GM19438 (cell line): ENCODE results near the gene KIF16B.

ENCODE experiments used
- ATAC-seq: cut with Tn5 transposase; IDR thresholded peaks from one replicate; pipeline ENCODE4 v1.9.1; 2021; ENCODE audit warnings: low read depth; ENCODE audit not compliant: unreplicated experiment

KIF16B gene

DNA sequence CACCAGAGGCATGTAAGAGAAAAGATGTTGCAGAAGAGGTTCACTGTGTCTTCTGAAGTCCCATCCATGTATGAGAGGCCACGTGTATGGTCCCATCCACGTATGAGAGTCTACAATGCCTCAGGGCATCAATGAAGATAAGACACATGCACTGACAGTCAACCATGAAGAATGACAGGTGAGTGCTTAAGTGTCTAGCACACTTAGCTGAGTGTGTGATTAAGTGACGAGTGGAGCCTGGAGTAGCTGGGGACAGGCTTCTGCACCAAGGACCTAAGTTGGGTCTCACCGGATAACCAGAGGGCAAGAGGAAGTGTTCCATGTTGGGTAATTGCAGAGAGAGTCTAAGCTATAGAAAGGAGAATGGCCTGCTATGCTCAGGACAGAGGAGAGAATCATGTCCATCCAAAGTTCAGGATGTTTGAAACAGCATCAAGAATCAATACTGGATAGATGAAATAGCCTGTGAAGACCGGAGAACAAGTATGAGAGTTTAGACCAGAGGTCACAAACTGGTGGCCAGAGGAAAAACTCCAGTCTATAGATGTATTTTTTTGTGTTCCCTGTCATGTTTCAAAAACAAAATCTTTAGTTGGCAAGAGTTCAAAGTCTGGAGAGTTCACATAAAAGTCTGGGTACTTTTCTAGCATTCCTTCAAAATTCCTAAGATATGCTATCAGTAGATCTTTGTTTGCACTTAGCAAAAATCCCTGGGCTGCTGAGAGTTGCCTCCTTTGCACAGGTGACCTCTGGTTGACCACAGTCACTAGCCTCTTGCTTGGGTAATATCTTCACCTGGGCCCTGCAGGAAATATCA lies 165.8 kb downstream of the KIF16B start:
- no peak for ATAC-seq

DNA sequence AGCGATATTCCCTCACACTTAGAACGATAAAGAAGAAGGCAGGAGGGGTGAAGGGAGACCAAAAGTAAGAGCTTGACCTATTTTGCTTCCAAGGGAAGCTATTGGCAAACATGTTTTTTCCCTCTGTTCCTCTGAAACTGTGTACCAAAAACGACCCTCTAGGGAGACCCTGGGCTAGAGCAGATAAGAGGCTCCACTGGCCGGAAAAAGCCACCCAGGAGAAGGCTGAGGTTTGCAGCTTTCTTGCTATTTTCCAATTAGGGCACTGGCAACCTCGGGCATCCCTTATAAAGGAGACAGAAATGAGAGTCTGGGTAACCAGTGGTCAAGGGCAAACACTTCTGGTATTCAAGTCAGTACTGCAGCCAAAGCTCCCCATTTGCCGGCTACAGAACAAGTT lies 168.0 kb downstream of the KIF16B start:
- ATAC-seq = no peak

GRCh38 chr20:16404640-16405039 lies 168.6 kb downstream of the KIF16B start:
- ATAC-seq = no peak

- no peak for ATAC-seq
These were observed 169.1 kb downstream of the KIF16B start for GRCh38 chr20:16404171-16404570.

GRCh38 chr20:16400234-16400633 lies 173.0 kb downstream of the KIF16B start:
- ATAC-seq = no peak

GRCh38 chr20:16399801-16400200 lies 173.4 kb downstream of the KIF16B start:
- no peak for ATAC-seq

GRCh38 chr20:16397086-16397485 lies 176.2 kb downstream of the KIF16B start:
- ATAC-seq = no peak

GRCh38 chr20:16395366-16395765 lies 177.9 kb downstream of the KIF16B start:
- no peak for ATAC-seq

- no peak for ATAC-seq
These were observed 178.5 kb downstream of the KIF16B start for GRCh38 chr20:16394784-16395183.

DNA sequence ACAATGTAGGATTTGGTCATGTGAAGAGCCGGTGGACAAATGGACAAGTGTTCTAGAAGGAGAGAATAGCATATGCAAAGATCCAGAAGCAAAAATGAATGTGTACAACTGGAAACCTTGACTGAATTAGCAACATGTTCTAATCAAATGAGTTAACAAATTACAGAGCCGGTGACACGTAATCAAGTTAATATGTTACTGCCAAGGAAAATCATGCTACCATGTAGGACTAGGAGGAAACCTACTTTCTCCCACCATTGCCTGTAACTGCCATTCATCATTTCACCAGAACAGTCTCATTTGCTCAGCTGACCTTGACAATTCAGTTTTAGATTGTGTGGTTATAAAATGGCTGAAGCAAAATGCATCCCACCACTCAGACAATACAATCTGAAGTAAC lies 179.4 kb downstream of the KIF16B start:
- ATAC-seq = no peak

DNA sequence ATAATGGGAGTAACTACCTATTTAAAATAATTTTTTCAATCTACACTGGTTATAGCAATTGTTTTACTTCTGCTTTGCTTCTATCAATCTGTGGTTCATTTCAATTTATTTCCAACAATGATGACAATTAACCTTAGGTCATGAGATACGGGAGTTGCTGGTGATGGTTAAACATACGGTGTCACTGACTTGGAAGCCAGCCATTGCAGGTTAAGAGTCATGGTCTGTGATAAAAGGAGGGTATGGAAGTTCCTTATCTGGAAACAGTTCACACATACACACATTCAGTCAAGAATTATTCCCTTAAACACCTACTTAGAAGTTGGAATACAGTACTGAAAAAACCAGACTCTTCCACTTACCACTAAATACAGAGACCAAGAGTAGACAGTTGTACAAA lies 180.0 kb downstream of the KIF16B start:
- no peak for ATAC-seq

DNA sequence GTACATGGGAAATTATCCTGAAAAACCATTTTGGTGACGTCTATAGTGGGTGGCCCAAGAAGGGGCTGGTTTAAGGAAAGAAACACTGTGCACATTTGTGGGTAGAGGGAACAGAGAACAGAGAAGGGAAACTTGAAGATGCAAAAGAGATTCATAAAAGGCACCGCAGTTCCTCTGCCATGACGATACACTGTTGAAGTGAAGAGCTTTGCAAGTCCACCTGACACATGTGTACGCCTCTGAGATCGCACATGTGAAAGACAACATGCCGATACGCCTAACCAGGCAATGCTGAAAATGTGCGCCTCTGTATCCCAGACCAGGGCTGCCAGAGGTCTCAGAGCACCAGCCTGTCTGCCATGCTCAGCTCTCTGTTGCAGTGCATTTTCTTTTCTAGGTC lies 180.9 kb downstream of the KIF16B start:
- peak; percentile 97 for ATAC-seq

- no peak for ATAC-seq
These were observed 182.3 kb downstream of the KIF16B start for GRCh38 chr20:16390991-16391390.

DNA sequence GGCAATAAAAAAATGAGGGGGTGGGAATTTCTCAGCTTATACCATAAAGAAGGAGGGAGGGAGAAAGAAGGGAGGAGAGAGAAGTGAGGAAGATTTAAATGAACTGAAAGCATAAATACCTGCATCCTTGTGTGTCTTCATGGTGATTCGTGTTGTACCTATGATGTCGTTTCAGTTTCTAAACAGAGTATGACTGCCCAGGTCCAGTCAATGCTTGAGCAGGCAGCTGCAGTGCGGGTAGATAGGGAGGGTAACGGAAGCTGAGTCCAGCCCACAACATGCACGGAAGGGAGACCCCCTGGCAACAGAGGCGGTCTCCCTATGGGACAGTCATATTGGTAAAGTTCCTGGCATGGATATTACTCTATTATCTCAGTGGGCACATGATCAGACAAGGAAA lies 184.5 kb downstream of the KIF16B start:
- ATAC-seq = no peak

GRCh38 chr20:16387666-16388065 lies 185.6 kb downstream of the KIF16B start:
- ATAC-seq = no peak

DNA sequence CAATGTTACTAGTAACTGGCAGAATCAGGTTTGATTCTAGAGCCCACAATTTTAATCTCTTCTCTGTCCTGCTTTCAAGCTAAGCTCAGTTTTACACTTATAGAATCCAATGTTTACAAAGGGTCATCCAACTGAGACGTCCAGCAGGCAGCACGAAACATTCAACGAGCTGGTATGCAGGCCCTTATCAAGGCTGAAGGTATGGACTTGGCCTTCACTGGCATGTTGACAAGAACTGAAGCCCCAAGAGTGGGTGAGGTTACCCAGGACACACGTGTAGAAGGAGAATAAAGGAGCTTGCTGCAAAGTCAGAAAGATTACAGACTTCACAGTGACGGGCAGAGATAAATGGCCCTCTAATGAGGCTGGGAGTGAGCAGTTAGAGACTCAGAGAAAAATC lies 187.4 kb downstream of the KIF16B start:
- ATAC-seq = no peak

GRCh38 chr20:16385462-16385861 lies 187.8 kb downstream of the KIF16B start:
- no peak for ATAC-seq

DNA sequence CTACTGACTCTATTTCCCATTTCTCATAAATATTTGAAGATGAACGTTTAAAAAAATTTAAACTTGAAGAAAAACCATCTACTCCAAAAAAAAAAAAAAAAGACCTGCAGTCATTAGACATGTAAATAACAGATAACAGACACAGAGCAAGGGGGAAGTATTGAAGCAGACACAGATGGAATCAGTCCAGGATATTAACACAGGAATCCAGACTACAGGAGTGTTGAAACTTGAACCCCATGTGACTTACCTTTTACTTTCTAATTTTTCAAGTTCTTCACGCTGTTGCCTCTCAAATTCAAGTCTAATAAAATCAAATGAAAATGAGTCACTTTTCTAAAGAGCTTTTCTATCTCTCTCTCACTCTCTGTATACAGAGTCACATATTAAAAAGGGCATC lies 191.8 kb downstream of the KIF16B start:
- no peak for ATAC-seq

GRCh38 chr20:16378712-16379370 lies 194.4 kb downstream of the KIF16B start:
- ATAC-seq = no peak

GRCh38 chr20:16378122-16378521 lies 195.1 kb downstream of the KIF16B start:
- ATAC-seq = no peak

GRCh38 chr20:16369441-16369840 lies 203.8 kb downstream of the KIF16B start:
- ATAC-seq = no peak

DNA sequence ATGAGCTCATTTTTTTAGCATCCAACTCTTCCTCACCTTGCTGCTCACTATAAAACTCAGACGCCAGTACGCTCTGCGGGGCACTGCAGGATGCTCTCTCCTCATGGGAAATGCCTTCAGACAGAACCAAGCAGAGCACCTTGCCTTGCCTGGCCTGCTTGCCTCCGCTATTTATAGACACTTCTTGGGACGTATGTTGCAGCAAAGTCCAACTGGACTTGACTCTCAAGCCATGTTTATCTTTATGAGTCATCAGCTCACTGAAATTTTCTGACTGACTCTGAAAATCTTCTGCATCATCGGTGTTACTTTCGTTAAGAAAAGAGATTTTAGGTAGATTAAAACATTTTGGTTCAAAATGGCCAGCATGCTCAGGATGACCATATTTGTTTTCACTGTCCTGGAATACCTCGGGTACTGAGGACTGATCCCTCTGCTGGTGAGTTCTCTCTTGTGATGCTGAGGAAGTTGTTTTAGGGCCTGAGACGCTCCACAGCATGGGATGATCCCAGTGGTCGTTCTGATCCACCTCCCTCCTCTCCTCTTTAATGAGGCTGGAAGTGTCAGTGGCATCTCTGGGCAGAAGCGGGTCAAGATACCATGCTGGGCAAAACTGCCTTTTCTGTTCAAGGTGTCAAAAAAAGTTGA lies 204.5 kb downstream of the KIF16B start:
- no peak for ATAC-seq
